Memory B cell (primary cell): ENCODE measurements around the gene DYRK2.

ENCODE experiments used
- ATAC-seq: fragments of 150-1000 bp; cut with Tn5 transposase; 2 replicates; pipeline ENCODE4 v1.10.0; 2021; ENCODE audit warnings: low read depth, mild to moderate bottlenecking, moderate library complexity
- DNase-seq, 2 donors: peaks; one replicate each; pipeline ENCODE4 v3.0.0; 2022; ENCODE audit warnings: low spot score in 2 of 2
- H3K27ac Mint-ChIP-seq: one replicate; pipeline ENCODE4 v1.8.0; 2022; ENCODE audit warnings: mild to moderate bottlenecking, moderate library complexity, mixed read lengths
- H3K27me3 Mint-ChIP-seq: one replicate; pipeline ENCODE4 v1.8.0; 2022; ENCODE audit warnings: mixed read lengths
- H3K36me3 Mint-ChIP-seq: one replicate; pipeline ENCODE4 v1.8.0; 2022; ENCODE audit warnings: mild to moderate bottlenecking, mixed read lengths
- H3K4me1 Mint-ChIP-seq: one replicate; pipeline ENCODE4 v1.8.0; 2022; ENCODE audit warnings: mixed read lengths
- H3K4me3 Mint-ChIP-seq: one replicate; pipeline ENCODE4 v1.8.0; 2022; ENCODE audit warnings: mild to moderate bottlenecking, moderate library complexity, mixed read lengths
- H3K9me3 Mint-ChIP-seq: one replicate; pipeline ENCODE4 v1.8.0; 2022; ENCODE audit warnings: mixed read lengths

Gene DYRK2

DNA sequence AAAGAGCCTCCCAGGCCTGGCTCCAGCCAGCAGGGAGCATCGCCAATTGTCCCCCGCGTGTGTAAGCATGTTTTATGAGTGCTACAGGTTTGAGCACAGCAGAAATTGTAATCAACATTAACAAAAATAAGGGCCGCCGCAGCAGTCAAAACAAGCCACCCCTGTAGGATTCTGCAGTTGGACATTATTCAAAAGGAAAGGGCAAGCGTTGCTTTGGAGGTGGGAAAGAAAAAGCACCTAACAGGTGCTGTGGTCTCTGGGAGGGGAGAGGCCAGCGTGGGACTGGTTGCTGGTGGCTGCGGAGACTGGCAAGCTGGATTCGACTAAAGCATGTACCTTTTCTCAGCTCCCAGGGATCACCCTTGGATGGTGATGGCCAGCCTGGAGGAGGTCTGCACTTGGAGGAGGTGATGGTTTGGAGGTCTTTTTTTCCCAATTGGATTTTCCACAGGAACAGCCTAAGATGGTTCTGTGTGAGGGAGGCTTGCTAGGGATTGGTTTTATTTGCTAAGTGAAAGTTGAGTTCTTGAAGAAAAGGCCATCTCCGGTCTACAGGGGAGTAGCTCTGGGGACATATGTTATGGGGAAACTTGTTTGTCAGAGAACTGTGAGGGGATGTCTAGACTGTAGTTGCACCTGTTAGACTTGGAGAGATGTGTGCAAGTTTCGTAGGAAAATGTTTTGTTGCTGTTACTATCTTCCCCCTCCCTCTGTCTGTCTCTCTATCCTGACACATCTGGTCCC lies 2.0 kb downstream of the DYRK2 start:
- H3K9me3 Mint-ChIP-seq, result no peaks in the 10 kb centered on the region

DNA sequence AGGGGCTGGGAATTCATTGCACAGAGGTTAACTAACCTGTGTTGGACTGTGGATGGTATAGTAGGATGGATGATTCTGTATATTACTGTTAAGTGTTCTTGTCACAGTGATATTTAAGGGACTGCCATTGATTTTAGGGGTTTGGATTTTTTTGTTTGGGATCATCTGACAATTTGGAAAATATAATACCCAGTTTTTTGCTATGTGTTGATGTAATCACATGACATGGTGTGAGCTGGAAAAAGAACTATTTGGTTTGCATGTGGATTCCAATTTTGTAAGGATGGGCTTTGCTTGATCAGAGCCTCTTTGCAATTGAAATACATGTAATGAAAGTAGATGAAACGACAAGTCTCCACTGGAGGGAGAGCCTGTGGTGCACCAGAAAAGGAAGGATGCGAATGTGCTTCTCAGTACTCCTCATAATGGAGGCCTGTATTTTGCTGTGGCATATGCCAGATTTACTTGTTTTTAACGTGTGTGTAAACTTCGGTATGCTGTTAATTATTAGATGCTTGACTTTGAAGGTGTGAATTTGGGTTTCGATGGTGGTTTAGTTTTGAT lies 2.7 kb downstream of the DYRK2 start:
- ATAC-seq (peak; percentile 23), DNase-seq (no peak)
- no peaks in the 10 kb centered on the region for H3K9me3 Mint-ChIP-seq
- peaks cover 52% of the 10 kb centered on the region for H3K4me1 Mint-ChIP-seq
- H3K36me3 Mint-ChIP-seq, result peaks cover 28% of the 10 kb centered on the region
- H3K27ac Mint-ChIP-seq, result peak overlapping the region; percentile 92
- no peaks in the 10 kb centered on the region for H3K27me3 Mint-ChIP-seq
- peak overlapping the region; percentile 95 for H3K4me3 Mint-ChIP-seq

More for the DNA sequence above, 2.0 kb downstream of the DYRK2 start:
- H3K4me3 Mint-ChIP-seq, result peak overlapping the region; percentile 95
- peaks cover 25% of the 10 kb centered on the region for H3K36me3 Mint-ChIP-seq
- ATAC-seq, result no peak
- H3K27ac Mint-ChIP-seq, result peak overlapping the region; percentile 92
- H3K27me3 Mint-ChIP-seq, result no peaks in the 10 kb centered on the region
- H3K4me1 Mint-ChIP-seq, result peaks cover 45% of the 10 kb centered on the region
- DNase-seq, result no peak

DNA sequence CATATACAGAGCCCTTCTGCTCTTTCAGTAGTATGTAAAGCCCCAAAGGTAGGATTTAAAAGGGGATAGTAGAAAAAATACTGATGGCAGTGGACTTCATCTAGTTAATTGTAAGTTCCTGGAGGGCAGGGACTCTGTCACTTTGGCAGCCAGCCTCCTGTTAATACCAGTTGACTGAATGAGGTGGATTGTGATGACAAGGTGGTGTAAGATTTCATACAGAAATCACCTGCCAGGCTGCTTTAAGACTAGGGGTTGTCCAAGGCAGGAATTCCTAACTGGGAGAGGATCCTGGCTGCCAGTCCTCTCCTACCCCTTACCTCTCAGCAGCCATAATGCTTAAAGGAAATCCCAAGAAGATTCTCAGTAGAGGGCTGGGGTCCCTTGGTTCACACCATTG lies 7.3 kb downstream of the DYRK2 start:
- no peak overlapping the region for H3K4me3 Mint-ChIP-seq

DNA sequence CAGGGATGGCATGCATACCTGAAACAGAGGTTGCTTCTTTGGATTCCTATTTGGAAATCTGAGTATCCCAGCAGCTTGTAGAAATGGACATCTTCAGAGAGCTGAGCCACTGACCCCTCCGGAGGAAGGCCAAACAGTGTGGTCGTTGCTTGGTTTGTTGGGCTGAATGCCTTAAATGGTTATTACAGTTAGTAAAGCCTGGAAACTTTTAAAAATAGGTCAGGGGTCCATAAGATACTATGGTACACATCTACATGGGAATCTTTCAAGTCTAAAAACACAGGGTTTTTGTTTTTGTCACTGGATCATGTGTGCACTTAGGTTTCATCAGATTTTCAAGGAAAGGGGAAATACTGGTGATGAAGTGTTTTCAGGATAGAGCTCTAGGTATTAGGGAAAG lies 7.7 kb downstream of the DYRK2 start:
- H3K27ac Mint-ChIP-seq, result peak overlapping the region; percentile 63
- DNase-seq (no peak), ATAC-seq (no peak)
- H3K36me3 Mint-ChIP-seq, result peaks cover 47% of the 10 kb centered on the region
- no peaks in the 10 kb centered on the region for H3K27me3 Mint-ChIP-seq
- H3K4me1 Mint-ChIP-seq, result peaks cover 50% of the 10 kb centered on the region
- no peaks in the 10 kb centered on the region for H3K9me3 Mint-ChIP-seq
- H3K4me3 Mint-ChIP-seq, result no peak overlapping the region

More for the DNA sequence above, 7.3 kb downstream of the DYRK2 start:
- no peak overlapping the region for H3K27ac Mint-ChIP-seq
- peaks cover 52% of the 10 kb centered on the region for H3K4me1 Mint-ChIP-seq
- DNase-seq (no peak), ATAC-seq (no peak)
- peaks cover 46% of the 10 kb centered on the region for H3K36me3 Mint-ChIP-seq
- H3K27me3 Mint-ChIP-seq, result no peaks in the 10 kb centered on the region
- H3K9me3 Mint-ChIP-seq, result no peaks in the 10 kb centered on the region

DNA sequence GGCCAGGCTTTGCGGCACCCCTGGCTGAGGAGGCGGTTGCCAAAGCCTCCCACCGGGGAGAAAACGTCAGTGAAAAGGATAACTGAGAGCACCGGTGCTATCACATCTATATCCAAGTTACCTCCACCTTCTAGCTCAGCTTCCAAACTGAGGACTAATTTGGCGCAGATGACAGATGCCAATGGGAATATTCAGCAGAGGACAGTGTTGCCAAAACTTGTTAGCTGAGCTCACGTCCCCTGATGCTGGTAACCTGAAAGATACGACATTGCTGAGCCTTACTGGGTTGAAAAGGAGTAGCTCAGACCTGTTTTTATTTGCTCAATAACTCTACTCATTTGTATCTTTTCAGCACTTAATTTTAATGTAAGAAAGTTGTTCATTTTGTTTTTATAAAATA lies 9.9 kb downstream of the DYRK2 start:
- ATAC-seq, result no peak
- no peak overlapping the region for H3K27ac Mint-ChIP-seq
- no peak overlapping the region for H3K4me3 Mint-ChIP-seq
- no peaks in the 10 kb centered on the region for H3K27me3 Mint-ChIP-seq
- no peak for DNase-seq
- H3K4me1 Mint-ChIP-seq, result peaks cover 51% of the 10 kb centered on the region
- H3K36me3 Mint-ChIP-seq, result peaks cover 51% of the 10 kb centered on the region
- H3K9me3 Mint-ChIP-seq, result no peaks in the 10 kb centered on the region

DNA sequence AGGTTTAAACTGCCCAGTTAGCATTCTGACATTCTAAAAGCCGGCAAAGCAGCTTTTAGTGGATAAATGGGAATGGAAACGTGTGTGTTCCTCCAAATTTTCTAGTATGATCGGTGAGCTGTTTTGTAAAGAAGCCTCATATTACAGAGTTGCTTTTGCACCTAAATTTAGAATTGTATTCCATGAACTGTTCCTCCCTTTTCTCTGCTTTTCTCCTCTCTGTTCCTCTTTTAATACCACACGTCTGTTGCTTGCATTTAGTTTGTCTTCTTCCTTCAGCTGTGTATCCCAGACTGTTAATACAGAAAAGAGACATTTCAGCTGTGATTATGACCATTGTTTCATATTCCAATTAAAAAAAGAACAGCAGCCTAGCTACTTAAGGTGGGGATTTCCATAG lies 10.7 kb downstream of the DYRK2 start:
- DNase-seq (no peak), ATAC-seq (no peak)
- Mint-ChIP-seq H3K27ac (peak overlapping the region; percentile 56), H3K36me3 (peaks cover 43% of the 10 kb centered on the region), H3K4me3 (no peak overlapping the region), H3K4me1 (peaks cover 46% of the 10 kb centered on the region), H3K27me3 (no peaks in the 10 kb centered on the region), H3K9me3 (no peaks in the 10 kb centered on the region)

DNA sequence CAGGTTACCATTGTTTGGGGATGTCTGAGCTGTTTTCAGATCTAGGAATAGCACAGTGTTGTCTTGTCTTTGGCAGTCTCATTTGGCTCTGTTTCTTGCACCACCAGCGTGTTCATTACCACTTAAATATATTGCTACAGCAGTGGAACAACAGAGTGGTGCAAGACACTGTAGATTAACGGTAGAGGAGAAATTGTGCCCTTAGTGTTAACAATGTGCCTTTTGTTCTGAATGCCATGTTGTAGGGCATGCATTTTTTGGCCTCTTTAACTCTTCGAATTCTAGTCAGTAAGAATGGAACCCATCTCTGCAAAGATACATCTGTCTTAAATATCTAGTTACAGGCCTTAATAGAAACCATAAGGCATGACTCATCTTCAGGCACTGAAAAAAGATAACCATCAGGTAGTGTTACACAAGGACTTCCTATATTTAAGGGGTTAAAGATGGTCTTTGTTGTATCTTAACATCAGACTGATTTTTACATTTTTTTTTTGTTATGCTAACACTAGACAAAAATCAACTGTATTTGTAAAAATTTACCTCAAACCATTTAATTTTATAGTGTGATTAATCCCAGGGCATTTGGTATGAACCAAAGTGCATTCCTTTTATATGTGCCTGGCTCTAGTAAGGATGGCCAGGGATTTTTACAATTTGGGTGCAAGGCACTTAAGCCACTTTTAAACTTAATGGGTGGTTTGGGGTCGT lies 12.9 kb downstream of the DYRK2 start:
- Mint-ChIP-seq H3K36me3 (peaks cover 34% of the 10 kb centered on the region), H3K27me3 (no peaks in the 10 kb centered on the region), H3K4me1 (peaks cover 34% of the 10 kb centered on the region), H3K9me3 (no peaks in the 10 kb centered on the region), H3K4me3 (no peak overlapping the region), H3K27ac (no peak overlapping the region)
- DNase-seq (no peak), ATAC-seq (no peak)

DNA sequence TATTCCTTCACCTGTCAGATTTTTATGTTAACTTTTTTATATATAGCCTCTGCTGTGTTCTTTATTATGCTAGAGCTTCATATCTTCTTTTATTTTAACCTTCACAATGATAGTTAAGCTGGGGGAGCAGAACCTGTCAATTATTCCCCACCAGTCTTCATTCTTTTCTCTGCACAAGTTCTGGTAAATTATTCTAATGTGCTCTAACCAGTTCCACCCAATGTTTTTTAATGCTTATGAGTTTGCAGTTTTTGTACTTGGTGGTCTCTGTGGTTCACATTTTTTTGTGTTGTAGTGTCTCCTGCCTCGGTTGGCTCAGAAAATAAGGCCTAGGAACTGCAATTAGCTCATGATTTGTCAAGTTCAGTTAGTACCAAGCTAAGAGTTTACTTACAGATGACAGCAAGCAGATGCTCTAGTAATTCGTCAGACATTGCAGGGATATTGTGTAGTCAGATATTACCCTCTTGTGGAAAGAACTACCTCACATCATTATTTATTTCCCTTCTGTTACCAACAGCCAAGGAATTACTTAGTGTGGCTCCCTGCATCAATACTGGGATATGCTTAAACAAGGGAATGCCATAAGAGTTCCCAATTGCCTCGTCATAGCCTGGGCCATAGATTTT lies 14.5 kb downstream of the DYRK2 start:
- H3K27ac Mint-ChIP-seq, result peak overlapping the region; percentile 41
- peaks cover 27% of the 10 kb centered on the region for H3K36me3 Mint-ChIP-seq
- H3K27me3 Mint-ChIP-seq, result no peaks in the 10 kb centered on the region
- no peaks in the 10 kb centered on the region for H3K9me3 Mint-ChIP-seq
- ATAC-seq, result no peak
- H3K4me1 Mint-ChIP-seq, result peaks cover 35% of the 10 kb centered on the region
- H3K4me3 Mint-ChIP-seq, result no peak overlapping the region
- no peak for DNase-seq

DNA sequence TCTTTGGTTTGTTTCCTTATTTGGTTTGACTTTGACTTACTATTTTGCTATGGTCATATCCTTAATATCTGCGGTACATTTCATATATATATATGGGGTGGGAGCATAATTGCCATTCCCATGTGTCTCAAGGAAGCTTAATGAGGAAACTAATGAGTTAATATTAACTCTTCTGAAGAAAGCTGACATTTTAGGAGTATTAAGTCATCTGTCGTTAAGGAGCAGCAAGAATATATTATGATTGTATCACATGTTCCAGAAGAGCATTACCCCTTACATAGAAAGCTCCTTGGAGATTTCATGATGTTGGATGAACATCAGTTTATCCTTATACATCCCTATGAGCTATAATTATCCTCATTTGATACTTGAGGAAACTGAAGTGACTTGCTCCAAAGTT lies 15.6 kb downstream of the DYRK2 start:
- DNase-seq (no peak), ATAC-seq (no peak)
- H3K27me3 Mint-ChIP-seq, result no peaks in the 10 kb centered on the region
- peaks cover 25% of the 10 kb centered on the region for H3K36me3 Mint-ChIP-seq
- H3K9me3 Mint-ChIP-seq, result no peaks in the 10 kb centered on the region
- H3K4me1 Mint-ChIP-seq, result peaks cover 33% of the 10 kb centered on the region
- H3K27ac Mint-ChIP-seq, result peak overlapping the region; percentile 9
- H3K4me3 Mint-ChIP-seq, result no peak overlapping the region

DNA sequence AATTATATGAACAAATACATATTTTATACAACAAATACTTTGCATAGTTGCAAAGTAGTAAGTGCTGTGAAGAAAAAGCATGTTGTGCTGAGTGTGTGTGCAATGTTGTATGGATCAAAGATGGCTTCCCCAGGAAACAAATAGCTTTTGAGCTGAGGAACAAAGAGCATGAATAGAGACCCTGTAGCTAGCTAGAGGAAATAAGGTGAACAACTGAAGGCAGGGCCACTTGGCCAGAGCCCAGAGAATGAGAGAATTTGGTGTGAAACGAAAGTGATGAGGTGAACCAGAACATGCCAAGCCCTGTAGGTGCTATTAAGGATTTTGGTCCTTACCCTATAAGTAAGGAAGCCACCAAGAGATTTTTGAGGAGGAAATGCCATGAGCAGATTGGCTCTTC lies 17.1 kb downstream of the DYRK2 start:
- H3K4me3 Mint-ChIP-seq, result no peak overlapping the region
- peaks cover 39% of the 10 kb centered on the region for H3K4me1 Mint-ChIP-seq
- peaks cover 30% of the 10 kb centered on the region for H3K36me3 Mint-ChIP-seq
- no peaks in the 10 kb centered on the region for H3K27me3 Mint-ChIP-seq
- ATAC-seq (no peak), DNase-seq (no peak)
- H3K9me3 Mint-ChIP-seq, result no peaks in the 10 kb centered on the region
- peak overlapping the region; percentile 65 for H3K27ac Mint-ChIP-seq

DNA sequence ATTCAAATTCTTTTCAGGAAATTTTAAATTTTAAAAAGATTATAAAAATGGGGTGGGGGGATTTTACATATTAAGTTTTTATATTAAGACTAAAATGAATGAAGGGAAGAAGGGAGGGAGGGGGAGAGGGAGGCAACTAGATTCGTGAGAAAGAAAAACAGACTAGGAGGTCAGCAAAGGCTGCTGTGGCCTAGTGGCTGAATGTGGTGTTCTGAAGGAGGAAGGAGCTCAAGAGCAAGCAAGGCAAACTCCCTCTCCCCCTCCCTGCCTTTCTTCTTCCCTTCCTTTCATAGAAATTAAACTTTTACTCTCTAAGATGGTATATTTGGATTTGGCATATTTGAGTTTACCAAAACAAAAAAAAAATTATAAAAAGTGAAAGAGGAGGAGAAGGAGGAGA lies 18.1 kb downstream of the DYRK2 start:
- Mint-ChIP-seq H3K36me3 (peaks cover 24% of the 10 kb centered on the region), H3K27ac (peak overlapping the region; percentile 65), H3K27me3 (no peaks in the 10 kb centered on the region), H3K4me3 (no peak overlapping the region), H3K4me1 (peaks cover 34% of the 10 kb centered on the region), H3K9me3 (no peaks in the 10 kb centered on the region)
- DNase-seq (no peak), ATAC-seq (no peak)

DNA sequence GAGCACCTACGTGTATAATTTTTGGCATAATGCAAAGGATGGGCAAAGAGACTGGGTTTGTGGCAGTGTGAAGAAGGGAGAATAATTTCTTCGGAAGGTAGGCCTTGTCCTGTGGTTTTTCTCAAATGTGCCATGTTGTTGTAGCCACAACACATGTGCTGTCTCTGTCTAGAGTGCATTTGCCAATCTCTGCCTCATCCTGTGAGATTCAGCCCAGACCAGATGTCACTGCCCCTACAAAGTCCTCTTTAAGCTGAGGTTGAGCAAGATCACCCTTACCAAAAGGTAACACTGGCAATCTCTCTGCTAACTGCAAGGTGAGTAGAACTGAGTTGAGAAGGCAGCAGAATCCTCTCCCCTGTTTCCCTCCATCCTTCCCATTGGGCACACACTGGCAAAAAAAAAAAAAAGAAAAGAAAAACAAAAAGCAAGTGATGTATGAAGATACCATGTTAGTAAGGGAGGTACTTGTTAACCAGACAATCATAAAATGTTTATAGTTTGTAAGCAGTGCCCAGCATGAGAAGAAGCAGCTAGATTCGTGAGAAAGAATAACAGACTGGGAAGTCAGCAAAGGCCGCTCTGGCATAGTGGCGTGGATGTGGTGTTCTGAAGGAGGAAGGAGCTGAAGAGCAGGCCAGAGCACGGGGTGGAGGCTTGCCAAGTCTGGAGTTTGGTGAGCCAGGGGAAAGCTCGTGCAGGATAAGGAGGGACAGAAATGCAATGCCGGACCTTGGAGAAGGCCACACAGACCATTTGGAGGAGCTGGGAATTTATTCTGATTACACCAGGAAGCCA lies 18.9 kb downstream of the DYRK2 start:
- Mint-ChIP-seq H3K27ac (no peak overlapping the region), H3K4me1 (peaks cover 31% of the 10 kb centered on the region), H3K27me3 (no peaks in the 10 kb centered on the region), H3K9me3 (no peaks in the 10 kb centered on the region), H3K4me3 (no peak overlapping the region), H3K36me3 (peaks cover 29% of the 10 kb centered on the region)
- no peak for ATAC-seq
- no peak for DNase-seq

DNA sequence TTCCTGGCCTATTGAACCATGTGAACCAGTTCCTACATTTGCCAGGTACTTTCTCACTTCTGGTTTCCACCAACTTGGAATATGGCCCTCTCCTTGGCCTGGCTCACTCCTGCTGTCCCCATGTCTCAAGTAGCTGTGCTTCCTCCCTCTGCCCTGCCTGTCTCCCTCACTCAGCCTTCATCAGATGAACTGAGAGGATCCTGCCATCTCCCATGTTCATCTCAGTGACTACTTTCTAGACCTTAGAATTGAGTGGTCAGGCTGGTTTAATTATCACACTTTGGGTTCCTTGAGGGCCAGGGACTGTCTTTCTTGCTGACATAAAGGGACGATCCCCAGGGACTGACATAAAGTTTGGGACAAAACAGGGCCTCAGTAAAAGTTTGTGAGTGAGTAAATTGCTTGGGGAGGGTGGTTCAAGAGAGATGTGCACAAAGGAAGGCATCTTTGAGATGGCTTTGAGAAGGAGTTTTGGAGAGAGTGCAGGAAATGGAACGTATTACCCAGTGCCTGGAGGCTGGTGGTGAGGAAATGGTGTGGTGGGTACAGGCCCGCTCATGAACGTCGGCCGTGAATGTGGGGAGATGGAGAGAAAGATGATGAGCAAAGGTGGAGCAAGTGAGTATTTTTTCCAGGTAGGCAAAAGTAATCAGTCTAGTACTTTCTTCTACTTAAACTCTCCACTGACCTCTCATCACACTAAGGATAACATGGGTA lies 20.8 kb downstream of the DYRK2 start:
- DNase-seq, result no peak
- no peak for ATAC-seq
- Mint-ChIP-seq H3K27me3 (no peaks in the 10 kb centered on the region), H3K27ac (peak overlapping the region; percentile 9), H3K9me3 (peaks cover 8% of the 10 kb centered on the region), H3K36me3 (peaks cover 39% of the 10 kb centered on the region), H3K4me3 (no peak overlapping the region), H3K4me1 (peaks cover 24% of the 10 kb centered on the region)
